A549 treated with AZD2906 at 1 μM for 4 hours (cell line): ENCODE measurements around the gene TYRP1. TPM values are rescaled to one million over a fixed set of nuclear protein-coding genes. Genes with fewer than 3 reads are reported as not detected.

Experiments
- total RNA-seq: library from RNA; stranded (reverse); fragments of 200-300 nt; extraction: Qiagen RNA extraction; gene quantifications from 5 replicates; pipeline ENCODE4 v1.2.3, GENCODE V29; 2022

The TYRP1 gene, protein sequence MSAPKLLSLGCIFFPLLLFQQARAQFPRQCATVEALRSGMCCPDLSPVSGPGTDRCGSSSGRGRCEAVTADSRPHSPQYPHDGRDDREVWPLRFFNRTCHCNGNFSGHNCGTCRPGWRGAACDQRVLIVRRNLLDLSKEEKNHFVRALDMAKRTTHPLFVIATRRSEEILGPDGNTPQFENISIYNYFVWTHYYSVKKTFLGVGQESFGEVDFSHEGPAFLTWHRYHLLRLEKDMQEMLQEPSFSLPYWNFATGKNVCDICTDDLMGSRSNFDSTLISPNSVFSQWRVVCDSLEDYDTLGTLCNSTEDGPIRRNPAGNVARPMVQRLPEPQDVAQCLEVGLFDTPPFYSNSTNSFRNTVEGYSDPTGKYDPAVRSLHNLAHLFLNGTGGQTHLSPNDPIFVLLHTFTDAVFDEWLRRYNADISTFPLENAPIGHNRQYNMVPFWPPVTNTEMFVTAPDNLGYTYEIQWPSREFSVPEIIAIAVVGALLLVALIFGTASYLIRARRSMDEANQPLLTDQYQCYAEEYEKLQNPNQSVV
- total RNA-seq, result 0.17 TPM in 1 of 5 replicates, not detected in the others

GRCh38 chr9:12693141-12693540 lies at the start of gene TYRP1:
TYRP1 (plus strand) TSS chr9:12693385; CDS start chr9:12693997, 612 bp downstream.

Other genes with a start within 250 kb of the TYRP1 start
- 23.7 to 28.8 TPM (median 26.7 TPM) in 5 replicates for gene LURAP1L, start 81.6 kb downstream of the TYRP1 start, total RNA-seq